Smooth muscle cell (in vitro differentiated cells): ENCODE measurements around the gene LAT. TPM values are rescaled to one million over a fixed set of nuclear protein-coding genes. Genes with fewer than 3 reads are reported as not detected.

Experiments used
- DNase-seq: peaks from one replicate; lab custom pipeline; 2025; ENCODE audit not compliant: unreplicated experiment; lab: John Stamatoyannopoulos, UW
- H2AFZ ChIP-seq: fragments of 200-600 bp; sonication (generic); 2 replicates; pipeline ENCODE4 v1.6.0; 2016; ENCODE audit warnings: antibody characterized with exemption, low read depth, mild to moderate bottlenecking
- H3F3A ChIP-seq: fragments of 200-600 bp; sonication (generic); 2 replicates; pipeline ENCODE4 v1.6.0; 2017; ENCODE audit warnings: antibody characterized with exemption, low read depth
- H3K27ac ChIP-seq: fragments of 200-600 bp; sonication (generic); 2 replicates; pipeline ENCODE4 v1.5.1; 2016; ENCODE audit warnings: low read depth, mild to moderate bottlenecking
- H3K27me3 ChIP-seq: fragments of 200-600 bp; sonication (generic); 2 replicates; pipeline ENCODE4 v1.6.1; 2016; ENCODE audit warnings: low read depth, mild to moderate bottlenecking
- H3K36me3 ChIP-seq: fragments of 200-600 bp; sonication (generic); 2 replicates; pipeline ENCODE4 v1.5.1; 2016; ENCODE audit warnings: low read depth
- H3K4me1 ChIP-seq: fragments of 200-600 bp; sonication (generic); 2 replicates; pipeline ENCODE4 v1.5.1; 2016; ENCODE audit warnings: low read depth
- H3K4me2 ChIP-seq: fragments of 200-600 bp; sonication (generic); 2 replicates; pipeline ENCODE4 v1.6.0; 2016; ENCODE audit warnings: mild to moderate bottlenecking
- H3K4me3 ChIP-seq: fragments of 200-600 bp; sonication (generic); 2 replicates; pipeline ENCODE4 v1.5.1; 2016; ENCODE audit warnings: mild to moderate bottlenecking
- H3K79me2 ChIP-seq: fragments of 200-600 bp; sonication (generic); 2 replicates; pipeline ENCODE4 v1.6.0; 2016; ENCODE audit warnings: low read depth, mild to moderate bottlenecking
- H3K9ac ChIP-seq: fragments of 200-600 bp; sonication (generic); 2 replicates; pipeline ENCODE4 v1.6.0; 2016; ENCODE audit warnings: low read depth
- H3K9me3 ChIP-seq: fragments of 200-600 bp; sonication (generic); replicated peaks from 2 replicates; pipeline ENCODE4 v1.5.1; 2016; ENCODE audit warnings: low read depth
- H4K20me1 ChIP-seq: fragments of 200-600 bp; sonication (generic); 2 replicates; pipeline ENCODE4 v1.6.0; 2016; ENCODE audit warnings: low read depth
- CTCF ChIP-seq: fragments of 200-600 bp; sonication (generic); IDR thresholded peaks from 2 replicates; pipeline ENCODE4 v1.5.1; 2017; ENCODE audit warnings: borderline replicate concordance, mild to moderate bottlenecking, antibody characterized with exemption; ENCODE audit not compliant: insufficient read depth, poor library complexity, severe bottlenecking
- WGBS: methylation state at CpG from one replicate; pipeline ENCODE4 v1.1.7; 2016; ENCODE audit warnings: low lambda C conversion rate; 5-methylcytosine and 5-hydroxymethylcytosine counted together
- polyA plus RNA-seq: library from polyadenylated mRNA; unstranded; fragments of >200 nt; fragmentation: Nextera tagmentation; extraction: Ambion mirVana; gene quantifications from 2 replicates; pipeline ENCODE4 v1.2.1, GENCODE V29; 2016
- total RNA-seq: library from RNA; depleted of rRNA; stranded (reverse); fragments of >200 nt; gene quantifications from 2 replicates; pipeline ENCODE4 v1.2.3, GENCODE V29; 2014

The LAT gene
- total and polyA plus RNA-seq, 2 experiments from 2014 or later, result 3.5 to 8.2 TPM

- Histone ChIP-seq H3K9ac (no peak overlapping the region), H3K9me3 (no peaks in the 10 kb centered on the region), H3K27ac (no peak overlapping the region), H3K4me1 (no peaks in the 10 kb centered on the region), H3K79me2 (no peaks in the 10 kb centered on the region), H4K20me1 (no peaks in the 10 kb centered on the region), H3F3A (no peaks in the 10 kb centered on the region), H2AFZ (no peak overlapping the region), H3K36me3 (no peaks in the 10 kb centered on the region), H3K4me2 (no peak overlapping the region), H3K27me3 (no peaks in the 10 kb centered on the region), H3K4me3 (no peak overlapping the region)
- 82% methylated on average over 9 of the region's 9 CpGs for WGBS
- no peak for TF ChIP-seq CTCF
- no peak for DNase-seq
These were observed 28.2 kb downstream of the LAT start for GRCh38 chr16:29012913-29013553.

- Histone ChIP-seq H3K9me3 (no peaks in the 10 kb centered on the region), H3K9ac (no peak overlapping the region), H3K4me2 (no peak overlapping the region), H3K27me3 (no peaks in the 10 kb centered on the region), H3K4me1 (no peaks in the 10 kb centered on the region), H3K4me3 (no peak overlapping the region), H3F3A (no peaks in the 10 kb centered on the region), H3K79me2 (no peaks in the 10 kb centered on the region), H4K20me1 (no peaks in the 10 kb centered on the region), H3K36me3 (no peaks in the 10 kb centered on the region), H2AFZ (no peak overlapping the region), H3K27ac (no peak overlapping the region)
- TF ChIP-seq CTCF, result no peak
- no peak for DNase-seq
- WGBS, result 90% methylated on average over 3 of the region's 3 CpGs
These were observed 29.8 kb downstream of the LAT start for GRCh38 chr16:29014561-29015069.

DNA sequence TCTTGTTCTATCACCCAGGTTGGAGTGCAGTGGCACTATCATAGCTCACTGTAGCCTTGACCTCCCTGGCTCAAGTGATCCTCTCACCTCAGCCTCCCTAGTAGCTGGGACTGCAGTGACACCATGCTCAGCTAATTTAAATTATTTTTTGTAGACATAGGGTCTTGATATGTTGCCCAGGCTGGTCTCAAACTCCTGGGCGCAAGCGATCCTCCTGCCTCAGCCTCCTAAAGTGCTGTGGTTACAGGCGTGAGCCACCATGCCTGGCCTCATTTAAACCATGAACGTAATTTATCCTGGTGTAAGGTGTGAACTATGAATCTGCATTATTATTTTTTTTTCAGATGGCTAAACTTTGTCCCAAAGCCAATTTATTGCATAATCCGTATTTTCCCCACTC, 37.3 kb downstream of the LAT start:
- Histone ChIP-seq H3K27me3 (no peaks in the 10 kb centered on the region), H3K9ac (no peak overlapping the region), H3K79me2 (no peaks in the 10 kb centered on the region), H3K9me3 (no peaks in the 10 kb centered on the region), H3K4me1 (no peaks in the 10 kb centered on the region), H3F3A (no peaks in the 10 kb centered on the region), H3K36me3 (no peaks in the 10 kb centered on the region), H4K20me1 (no peaks in the 10 kb centered on the region), H3K4me3 (no peak overlapping the region), H2AFZ (no peak overlapping the region), H3K27ac (no peak overlapping the region), H3K4me2 (no peak overlapping the region)
- 95% methylated on average over 5 of the region's 5 CpGs for WGBS
- DNase-seq, result no peak
- no peak for TF ChIP-seq CTCF
